ENCODE results near the gene HLA-DMB.

The HLA-DMB gene

GRCh38 chr6:32973144-32974015 is 32.6 kb upstream of the HLA-DMB start:
- in situ Hi-C loops (cut with HindIII; ENCODE audit: low pct_ligation_motif_present, low pct_unique_long_range_greater_than_20kb, low sequenced_read_pairs): no loop called here
- peak; percentile 23 for DNase-seq

GRCh38 chr6:32972353-32973143 is 31.7 kb upstream of the HLA-DMB start:
- DNase-seq: no peak
- in situ Hi-C loops (cut with HindIII; ENCODE audit: low pct_ligation_motif_present, low pct_unique_long_range_greater_than_20kb, low sequenced_read_pairs): no loop called here

DNA sequence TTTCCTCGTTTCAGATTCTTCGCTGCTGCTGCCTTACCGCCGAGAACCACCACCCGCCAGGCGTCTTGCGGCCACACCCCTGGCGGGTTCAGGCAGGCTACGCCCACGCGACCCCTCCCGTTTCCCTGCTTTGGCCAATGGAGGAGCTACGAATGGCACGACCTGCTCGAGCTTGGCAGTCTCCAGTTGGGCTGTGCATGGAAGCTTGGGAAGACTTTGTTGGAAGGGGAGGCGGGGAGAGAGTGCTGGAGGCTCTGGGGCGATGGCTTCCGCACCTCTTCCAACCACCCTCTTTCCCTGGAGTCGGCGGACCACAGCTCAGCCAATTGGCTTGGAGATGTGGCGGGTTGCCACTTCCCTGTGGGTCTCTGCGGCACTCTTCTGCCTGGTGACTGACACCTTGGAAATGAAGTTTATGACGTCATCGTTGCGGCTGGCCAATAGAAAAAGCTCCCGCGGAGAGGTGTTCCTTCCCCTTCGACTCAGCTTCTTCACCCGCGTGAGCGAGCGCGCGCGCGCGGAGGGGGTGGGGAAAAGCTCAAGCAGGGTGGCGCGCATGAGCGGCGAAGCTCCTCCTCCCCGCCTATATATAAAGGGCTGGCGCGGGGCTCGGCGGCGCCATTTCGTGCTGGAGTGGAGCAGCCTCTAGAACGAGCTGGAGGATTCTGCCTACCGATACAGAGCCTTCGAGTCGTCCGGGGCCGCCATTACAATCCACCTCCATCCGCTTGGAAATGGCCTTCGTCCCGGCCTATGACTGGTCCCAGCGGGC is 30.9 kb upstream of the HLA-DMB start:
- in situ Hi-C loops (cut with HindIII; ENCODE audit: low pct_ligation_motif_present, low pct_unique_long_range_greater_than_20kb, low sequenced_read_pairs): no loop called here

GRCh38 chr6:32971242-32971580 is 30.4 kb upstream of the HLA-DMB start:
- in situ Hi-C loops (cut with HindIII; ENCODE audit: low pct_ligation_motif_present, low pct_unique_long_range_greater_than_20kb, low sequenced_read_pairs): no loop called here
- no peak for DNase-seq

More for the DNA sequence above, 30.9 kb upstream of the HLA-DMB start:
- DNase-seq: peak; percentile 99

DNA sequence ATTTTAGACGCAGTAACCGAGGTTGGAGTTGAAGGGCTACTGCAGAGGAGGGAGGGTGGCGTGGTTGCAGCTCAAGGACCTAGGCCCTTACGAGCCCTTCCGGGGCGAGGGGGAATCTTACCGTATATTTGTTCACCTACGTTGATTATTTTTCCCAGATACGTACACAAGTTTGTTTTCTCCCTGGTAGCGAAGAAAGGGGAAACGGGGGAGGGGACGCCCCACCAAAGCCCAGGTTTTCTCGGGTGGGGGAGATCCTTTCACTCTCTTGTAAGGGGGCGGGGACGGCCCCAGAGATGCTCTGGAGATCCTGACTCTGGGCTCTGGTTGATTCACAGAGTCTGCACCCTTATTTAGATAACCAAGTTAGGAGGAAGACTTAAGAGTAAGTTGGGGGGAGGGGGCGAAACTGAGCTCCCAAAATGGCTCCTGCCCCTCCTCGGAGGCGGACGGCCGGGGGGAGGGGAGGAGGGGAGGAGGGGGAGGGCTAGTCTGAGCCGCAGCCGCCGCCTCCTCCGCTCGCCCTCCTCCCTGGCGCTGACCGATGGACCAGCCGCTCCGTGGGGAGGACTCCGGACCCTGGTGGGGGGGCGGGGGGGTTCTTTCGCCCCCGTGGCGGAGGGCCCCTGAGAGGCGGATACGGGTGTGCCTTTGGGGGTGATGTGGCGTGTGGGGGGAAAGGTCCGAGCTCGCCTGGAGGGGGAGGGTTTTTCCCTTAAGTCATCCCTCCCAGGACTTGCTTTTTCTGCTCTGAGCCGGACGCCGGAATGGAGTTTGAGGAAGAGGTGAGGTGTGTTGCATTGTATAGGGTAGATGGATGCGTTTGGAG is 29.8 kb upstream of the HLA-DMB start:
- in situ Hi-C loops (cut with HindIII; ENCODE audit: low pct_ligation_motif_present, low pct_unique_long_range_greater_than_20kb, low sequenced_read_pairs): no loop called here
- DNase-seq: peak; percentile 76

GRCh38 chr6:32969685-32970412 is 29.0 kb upstream of the HLA-DMB start:
- peak; percentile 73 for DNase-seq
- in situ Hi-C loops (cut with HindIII; ENCODE audit: low pct_ligation_motif_present, low pct_unique_long_range_greater_than_20kb, low sequenced_read_pairs): no loop called here

GRCh38 chr6:32968867-32969684 is 28.2 kb upstream of the HLA-DMB start:
- DNase-seq: peak; percentile 84
- in situ Hi-C loops (cut with HindIII; ENCODE audit: low pct_ligation_motif_present, low pct_unique_long_range_greater_than_20kb, low sequenced_read_pairs): no loop called here

GRCh38 chr6:32968093-32968866 is 27.5 kb upstream of the HLA-DMB start, which contains the start of gene BRD2:
TSS of gene BRD2 (plus strand) at chr6:32968594. CDS start at chr6:32972899, 4,305 bp downstream.
- DNase-seq: peak; percentile 95
- in situ Hi-C loops (cut with HindIII; ENCODE audit: low pct_ligation_motif_present, low pct_unique_long_range_greater_than_20kb, low sequenced_read_pairs): no loop called here

DNA sequence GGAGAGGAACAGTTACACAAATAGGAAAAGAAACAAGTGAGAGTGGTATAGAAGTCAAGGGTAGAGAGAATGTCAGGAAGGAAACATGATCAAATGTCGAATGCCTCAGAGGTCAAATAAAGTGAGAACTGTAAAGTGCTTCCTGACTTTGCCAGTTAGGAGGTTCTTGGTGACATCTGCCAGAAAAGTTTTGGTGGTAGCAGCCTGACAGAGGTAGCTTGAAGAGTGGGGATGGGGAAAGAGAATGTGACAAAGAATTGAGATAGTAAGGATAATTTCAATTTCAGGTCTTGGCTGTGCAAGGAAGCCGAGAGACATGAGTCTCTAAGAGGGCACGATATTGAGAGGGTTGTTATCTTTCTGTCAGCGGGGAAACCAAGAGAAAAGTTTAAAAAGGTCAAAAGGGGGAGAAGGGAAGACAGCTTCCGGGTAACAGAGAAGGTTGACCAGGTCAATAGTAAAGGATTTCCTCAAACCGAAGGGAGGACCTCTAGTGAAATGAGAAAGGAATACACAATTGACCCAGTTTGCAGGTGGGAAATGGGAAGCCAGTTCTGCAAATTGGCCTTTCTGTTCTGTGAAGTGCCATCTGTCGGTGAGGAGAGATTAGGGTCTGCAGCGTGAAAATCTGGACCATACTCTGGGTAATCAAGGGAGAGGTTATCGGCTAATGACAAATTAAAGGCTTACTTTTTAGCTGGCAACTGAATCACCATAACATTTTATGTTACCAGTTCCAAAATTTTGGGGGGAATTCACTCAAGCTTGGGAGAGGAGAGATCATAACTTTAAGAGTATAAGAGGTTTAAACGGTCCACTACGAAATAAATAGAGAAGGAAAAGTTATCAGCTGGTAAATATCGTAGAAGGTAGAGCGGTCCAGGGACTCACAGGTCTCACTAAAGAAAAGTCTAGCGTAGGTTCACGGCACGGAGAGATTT is 26.6 kb upstream of the HLA-DMB start:
- DNase-seq: peak; percentile 79
- in situ Hi-C loops (cut with HindIII; ENCODE audit: low pct_ligation_motif_present, low pct_unique_long_range_greater_than_20kb, low sequenced_read_pairs): no loop called here

- in situ Hi-C loops (cut with HindIII; ENCODE audit: low pct_ligation_motif_present, low pct_unique_long_range_greater_than_20kb, low sequenced_read_pairs): no loop called here
- DNase-seq: no peak
These were observed 23.9 kb upstream of the HLA-DMB start for GRCh38 chr6:32964776-32965175.

DNA sequence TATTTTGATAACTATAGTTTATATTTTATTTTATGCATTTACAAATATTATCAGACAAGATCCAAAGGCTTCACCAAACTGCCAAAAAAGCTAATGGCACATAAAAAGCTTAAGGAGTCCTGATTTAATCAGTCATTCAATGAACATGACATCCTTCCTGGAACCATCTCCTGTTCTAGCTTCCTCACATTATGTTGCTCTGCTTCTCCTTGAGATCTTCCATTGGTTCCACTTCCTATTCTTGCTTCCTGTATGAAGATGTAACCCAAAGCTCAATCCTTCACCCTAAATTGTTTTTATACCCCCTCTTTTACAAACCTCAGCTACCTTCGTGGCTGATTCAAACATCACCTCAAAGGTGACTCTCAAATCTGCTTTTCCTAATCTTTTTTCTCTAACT is 23.0 kb upstream of the HLA-DMB start:
- in situ Hi-C loops (cut with HindIII; ENCODE audit: low pct_ligation_motif_present, low pct_unique_long_range_greater_than_20kb, low sequenced_read_pairs): no loop called here
- no peak for DNase-seq

DNA sequence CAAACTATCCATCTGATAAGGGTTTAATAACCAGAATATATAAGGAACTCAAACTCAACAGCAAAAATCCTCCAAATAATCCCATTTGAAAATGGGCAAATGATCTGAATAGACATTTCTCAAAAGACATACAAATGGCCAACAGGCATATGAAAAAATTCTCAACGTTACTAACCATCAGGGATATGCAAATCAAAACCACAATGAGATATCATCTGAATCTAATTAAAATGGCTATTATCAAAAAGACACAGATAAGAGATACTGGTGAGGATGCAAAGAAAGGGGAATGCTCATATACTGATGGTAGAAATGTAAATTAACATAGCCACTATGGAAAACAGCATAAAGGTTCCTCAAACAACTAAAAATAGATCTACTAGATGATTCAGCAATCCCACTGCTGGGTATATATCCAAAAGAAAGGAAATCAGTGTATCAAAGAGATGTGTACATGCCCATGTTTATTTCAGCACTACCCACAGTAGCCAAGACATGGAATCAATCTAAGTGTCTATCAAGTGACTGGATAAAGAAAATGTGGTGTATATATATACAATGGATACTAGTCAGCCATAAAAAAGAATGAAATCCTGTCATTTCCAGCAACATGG is 21.5 kb upstream of the HLA-DMB start:
- in situ Hi-C loops (cut with HindIII; ENCODE audit: low pct_ligation_motif_present, low pct_unique_long_range_greater_than_20kb, low sequenced_read_pairs): no loop called here
- no peak for DNase-seq

DNA sequence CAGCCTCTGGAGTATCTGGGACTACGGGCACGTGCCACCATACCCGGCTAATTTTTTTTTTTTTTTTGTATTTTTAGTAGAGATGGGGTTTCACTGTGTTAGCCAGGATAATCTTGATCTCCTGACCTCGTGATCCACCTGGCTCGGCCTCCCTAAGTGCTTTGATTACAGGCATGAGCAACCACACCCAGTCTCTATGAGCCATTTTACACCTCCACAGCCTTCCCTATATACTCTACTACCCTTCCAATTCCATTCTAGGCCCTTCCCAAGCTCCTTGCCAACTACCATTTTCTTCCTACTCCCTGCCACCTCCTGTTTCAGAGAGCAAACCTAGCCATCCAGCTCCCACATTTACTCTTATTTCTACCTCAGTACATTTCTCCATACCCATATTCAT is 19.7 kb upstream of the HLA-DMB start:
- DNase-seq: no peak
- in situ Hi-C loops (cut with HindIII; ENCODE audit: low pct_ligation_motif_present, low pct_unique_long_range_greater_than_20kb, low sequenced_read_pairs): no loop called here

DNA sequence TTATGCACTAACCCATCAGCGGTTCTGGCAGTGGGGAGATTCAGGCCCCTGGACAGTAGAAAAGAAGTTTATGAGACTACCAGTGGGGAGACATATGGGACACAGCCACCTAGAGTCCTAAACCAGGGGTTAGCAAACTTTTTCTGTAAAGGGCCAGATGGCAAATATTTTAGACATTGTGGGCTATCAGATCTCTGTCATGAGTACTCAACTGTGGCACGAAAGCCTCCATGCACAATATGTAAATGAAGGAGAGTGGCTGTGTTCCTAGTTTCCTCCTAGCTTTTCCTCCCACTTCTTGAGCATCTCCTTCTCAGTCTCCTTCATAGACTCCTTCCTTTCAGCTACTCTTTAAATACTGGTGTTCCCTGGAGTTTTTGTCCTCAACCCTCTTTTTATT is 15.3 kb upstream of the HLA-DMB start:
- in situ Hi-C loops (cut with HindIII; ENCODE audit: low pct_ligation_motif_present, low pct_unique_long_range_greater_than_20kb, low sequenced_read_pairs): no loop called here
- no peak for DNase-seq

Data from ACHN (cell line).